H1 (cell line): Measurements from ENCODE around the gene ELMOD2. TPM values are rescaled to one million over a fixed set of nuclear protein-coding genes. Genes with fewer than 3 reads are reported as not detected.
A peak's percentile ranks its signal among the peaks of the same experiment; 100 is the strongest.

Experiments
- CTCF ChIA-PET: fragments of 300-600 bp; sonication (Branson Sonifier 250); formaldehyde crosslinking; loops from one replicate; lab custom pipeline; 2021; ENCODE audit not compliant: partially characterized antibody; lab: Charles Lee
- POLR2A ChIA-PET: fragments of 300-600 bp; sonication (Branson Sonifier 250); formaldehyde crosslinking; loops from one replicate; lab custom pipeline; 2021; ENCODE audit warnings: inconsistent platforms; ENCODE audit not compliant: partially characterized antibody; lab: Charles Lee
- DNase-seq, 2 experiments: peaks; one replicate each; pipeline versions ENCODE4 v3.0.0 to v3.0.0-alpha.2; 2010 to 2022; ENCODE audit warnings: low spot score in 2 of 2, low read depth in 1 of 2, mixed read lengths in 1 of 2
- FAIRE-seq: peaks from 2 replicates; lab custom pipeline; 2011; peaks lifted over from hg19 to GRCh38; lab: Jason Lieb, UNC
- H2AFZ ChIP-seq: 2 replicates; pipeline ENCODE4 v1.8.1; 2012; ENCODE audit warnings: low read length, inconsistent platforms
- H2AK5ac ChIP-seq: 2 replicates; pipeline ENCODE4 v1.6.1; 2013; ENCODE audit warnings: low read depth, low read length
- H2BK120ac ChIP-seq: replicated peaks from 2 replicates; pipeline ENCODE3; 2013; ENCODE audit warnings: low read depth, low read length, inconsistent platforms
- H2BK12ac ChIP-seq: 2 replicates; pipeline ENCODE4 v1.6.1; 2013; ENCODE audit warnings: low read depth, low read length
- H2BK15ac ChIP-seq: 2 replicates; pipeline ENCODE4 v1.6.1; 2013; ENCODE audit warnings: low read length
- H2BK20ac ChIP-seq: 2 replicates; pipeline ENCODE4 v1.6.1; 2013; ENCODE audit warnings: low read length
- H2BK5ac ChIP-seq: 2 replicates; pipeline ENCODE4 v1.6.1; 2013; ENCODE audit warnings: low read depth, low read length
- H3K14ac ChIP-seq: 2 replicates; pipeline ENCODE4 v1.6.1; 2013; ENCODE audit warnings: inconsistent platforms; ENCODE audit not compliant: insufficient read length
- H3K18ac ChIP-seq: 2 replicates; pipeline ENCODE4 v1.6.1; 2013; ENCODE audit warnings: low read length; ENCODE audit errors: extremely low read depth
- H3K23ac ChIP-seq: 2 replicates; pipeline ENCODE4 v1.6.1; 2013; ENCODE audit warnings: inconsistent platforms; ENCODE audit not compliant: insufficient read length
- H3K23me2 ChIP-seq: 2 replicates; pipeline ENCODE4 v1.6.1; 2013; ENCODE audit warnings: low read depth, low read length
- H3K27ac ChIP-seq: 2 replicates; pipeline ENCODE4 v1.6.1; 2011; ENCODE audit warnings: low read depth, low read length, inconsistent platforms
- H3K27me3 ChIP-seq, 4 experiments: replicated peaks in 1 of 4; 1 replicate in 1 of 4; 2 replicates in 3 of 4; pipeline versions ENCODE4 v1.6.1 to v1.8.1; 2011 to 2013; ENCODE audit warnings: low read length in 3 of 4, mild to moderate bottlenecking in 3 of 4, inconsistent platforms in 2 of 4, mixed read lengths in 2 of 4, moderate library complexity in 1 of 4; ENCODE audit not compliant: control insufficient read depth in 3 of 4, insufficient read depth in 3 of 4; ENCODE audit errors: extremely low read depth in 1 of 4
- H3K36me3 ChIP-seq, 4 experiments: 2 replicates each; pipeline versions ENCODE4 v1.6.1 to v1.8.1; 2011 to 2013; ENCODE audit warnings: mild to moderate bottlenecking in 4 of 4, low read length in 3 of 4, moderate library complexity in 2 of 4, control low read depth in 1 of 4, inconsistent platforms in 1 of 4; ENCODE audit not compliant: insufficient read depth in 4 of 4, control insufficient read depth in 2 of 4
- H3K4ac ChIP-seq: replicated peaks from 2 replicates; pipeline ENCODE3; 2013; ENCODE audit warnings: low read length, low read depth, mixed read lengths, inconsistent platforms; ENCODE audit not compliant: insufficient read length
- H3K4me1 ChIP-seq, 4 experiments: replicated peaks in 1 of 4; 1 replicate in 1 of 4; 2 replicates in 3 of 4; pipeline versions ENCODE4 v1.6.1 to v1.8.1; 2011 to 2013; ENCODE audit warnings: low read length in 3 of 4, inconsistent platforms in 2 of 4, mixed read lengths in 1 of 4; ENCODE audit not compliant: insufficient read depth in 4 of 4, control insufficient read depth in 3 of 4
- H3K4me2 ChIP-seq, 2 experiments: 2 replicates each; pipeline versions ENCODE4 v1.6.1 to v1.8.1; 2011 to 2013; ENCODE audit warnings: low read depth in 2 of 2, low read length in 2 of 2, control low read depth in 1 of 2, inconsistent platforms in 1 of 2, mild to moderate bottlenecking in 1 of 2; ENCODE audit not compliant: insufficient read depth in 1 of 2
- H3K4me3 ChIP-seq, 4 experiments: fragments of 200-600, 300-600 bp in 1 of 4; sonication (generic), shearing (Covaris generic), sonication (Bioruptor Twin) in 1 of 4; 2 replicates each; pipeline versions ENCODE4 v1.5.1 to v1.8.1; 2011 to 2016; ENCODE audit warnings: low read length in 4 of 4, low read depth in 3 of 4, control low read depth in 2 of 4, inconsistent platforms in 2 of 4, mild to moderate bottlenecking in 2 of 4, mixed read lengths in 1 of 4, moderate library complexity in 1 of 4; ENCODE audit not compliant: insufficient read depth in 2 of 4; ENCODE audit errors: extremely low read depth in 1 of 4
- H3K56ac ChIP-seq: replicated peaks from 2 replicates; pipeline ENCODE3; 2013; ENCODE audit warnings: low read depth, mild to moderate bottlenecking, mixed read lengths, low read length, inconsistent platforms; ENCODE audit not compliant: insufficient read length
- H3K79me1 ChIP-seq: 2 replicates; pipeline ENCODE4 v1.6.1; 2013; ENCODE audit warnings: low read depth, low read length, control low read depth
- H3K79me2 ChIP-seq, 2 experiments: 2 replicates each; pipeline versions ENCODE4 v1.6.1 to v1.8.1; 2012 to 2013; ENCODE audit warnings: low read length in 2 of 2, mild to moderate bottlenecking in 2 of 2, inconsistent platforms in 1 of 2; ENCODE audit not compliant: insufficient read depth in 2 of 2, control insufficient read depth in 1 of 2
- H3K9ac ChIP-seq, 4 experiments: replicated peaks in 1 of 4; 1 replicate in 1 of 4; 2 replicates in 3 of 4; pipeline versions ENCODE4 v1.6.1 to v1.8.1; 2011 to 2013; ENCODE audit warnings: low read depth in 3 of 4, low read length in 3 of 4, control low read depth in 2 of 4, mild to moderate bottlenecking in 2 of 4, moderate library complexity in 2 of 4, inconsistent platforms in 1 of 4; ENCODE audit errors: extremely low read depth in 1 of 4
- H3K9me3 ChIP-seq, 2 experiments: 2 replicates each; pipeline versions ENCODE4 v1.6.1 to v1.8.1; 2012 to 2013; ENCODE audit warnings: mild to moderate bottlenecking in 2 of 2, moderate library complexity in 2 of 2, control low read depth in 1 of 2, inconsistent platforms in 1 of 2, low read depth in 1 of 2, low read length in 1 of 2, mixed read lengths in 1 of 2; ENCODE audit not compliant: insufficient read depth in 2 of 2
- H4K20me1 ChIP-seq, 2 experiments: replicated peaks in 1 of 2; 2 replicates each; pipeline versions ENCODE3 to v1.8.1; 2011 to 2013; ENCODE audit warnings: inconsistent platforms in 2 of 2, low read length in 2 of 2, mild to moderate bottlenecking in 1 of 2; ENCODE audit not compliant: insufficient read depth in 2 of 2, control insufficient read depth in 1 of 2
- H4K5ac ChIP-seq: 2 replicates; pipeline ENCODE4 v1.6.1; 2013; ENCODE audit warnings: low read length, low read depth, mixed read lengths, inconsistent platforms; ENCODE audit not compliant: insufficient read length
- H4K8ac ChIP-seq: 2 replicates; pipeline ENCODE4 v1.8.0; 2013; ENCODE audit warnings: mild to moderate bottlenecking, moderate library complexity, low read length, inconsistent platforms; ENCODE audit not compliant: insufficient read depth; ENCODE audit errors: extremely low read depth
- H4K91ac ChIP-seq: replicated peaks from 2 replicates; pipeline ENCODE3; 2013; ENCODE audit warnings: low read length, mixed read lengths, inconsistent platforms; ENCODE audit not compliant: insufficient read length
- ASH2L ChIP-seq: fragments of 200-600, 300-600 bp; sonication (generic); IDR thresholded peaks from one replicate; pipeline ENCODE4 v1.7.1; 2017; ENCODE audit warnings: low read length
- BCL11A ChIP-seq, 2 experiments: IDR thresholded peaks; one replicate each; pipeline ENCODE4 v1.6.1; 2011; ENCODE audit warnings: low read depth in 2 of 2, low read length in 2 of 2, mild to moderate bottlenecking in 2 of 2
- CBX8 ChIP-seq: fragments of 300-800, 300-1000 bp; sonication (generic); IDR thresholded peaks from 2 replicates; pipeline ENCODE4 v1.7.1; 2016; ENCODE audit warnings: low read depth, low read length, borderline replicate concordance
- POU5F1 ChIP-seq: IDR thresholded peaks from 2 replicates; pipeline ENCODE4 v1.6.1; 2011; ENCODE audit warnings: low read depth, mild to moderate bottlenecking, low read length, moderate library complexity
- ZNF274 ChIP-seq: IDR thresholded peaks from 2 replicates; pipeline ENCODE4 v1.7.0; 2012; ENCODE audit warnings: low read length, borderline replicate concordance; ENCODE audit errors: extremely low read depth
- WGBS, 2 experiments: shearing (Covaris generic) in 1 of 2; methylation state at CpG; one replicate each; pipeline versions ENCODE4 v1.1.6 to v1.1.7; 2013 to 2015; ENCODE audit warnings: low lambda C conversion rate in 2 of 2, mixed read lengths in 2 of 2, inconsistent platforms in 1 of 2, low coverage in 1 of 2, missing lambda C conversion rate in 1 of 2; ENCODE audit not compliant: insufficient replicate concordance in 2 of 2, insufficient coverage in 1 of 2, insufficient read length in 1 of 2; ENCODE audit errors: extremely low coverage in 1 of 2, missing lambda C conversion rate in 1 of 2; 5-methylcytosine and 5-hydroxymethylcytosine counted together
- polyA plus RNA-seq, 7 experiments: library from polyadenylated mRNA; depleted of rRNA in 3 of 7; stranded (reverse) in 5 of 7; unstranded in 2 of 7; fragments of >200 nt in 5 of 7; fragments of 200-250 nt in 2 of 7; gene quantifications; 1 replicate in 5 of 7; 2 replicates in 1 of 7; 4 replicates in 1 of 7; pipeline versions ENCODE4 v1.2.1 to v1.2.3, GENCODE V29; 2011 to 2013; ENCODE audit warnings: missing spikeins in 2 of 7, mixed read lengths in 2 of 7
- total RNA-seq: library from RNA; stranded (reverse); fragmentation: NEBNext Ultra II Directional; extraction: Animal tissue kit (Norgen Biotek cat#: 25700); gene quantifications from 2 replicates; pipeline ENCODE4 v1.2.1, GENCODE V29; 2021
- TF ChIP-seq, protein P1 (sequence below): IDR thresholded peaks from 2 replicates; pipeline ENCODE4 v1.6.1; 2011; ENCODE audit warnings: low read length, improper control_type of control experiment

The ELMOD2 gene
- total and polyA plus RNA-seq, 2 of the 8 experiments (the other 6 are each of a cell fraction or from before 2014, with no cell fraction given): 6.6 to 27.9 TPM

DNA sequence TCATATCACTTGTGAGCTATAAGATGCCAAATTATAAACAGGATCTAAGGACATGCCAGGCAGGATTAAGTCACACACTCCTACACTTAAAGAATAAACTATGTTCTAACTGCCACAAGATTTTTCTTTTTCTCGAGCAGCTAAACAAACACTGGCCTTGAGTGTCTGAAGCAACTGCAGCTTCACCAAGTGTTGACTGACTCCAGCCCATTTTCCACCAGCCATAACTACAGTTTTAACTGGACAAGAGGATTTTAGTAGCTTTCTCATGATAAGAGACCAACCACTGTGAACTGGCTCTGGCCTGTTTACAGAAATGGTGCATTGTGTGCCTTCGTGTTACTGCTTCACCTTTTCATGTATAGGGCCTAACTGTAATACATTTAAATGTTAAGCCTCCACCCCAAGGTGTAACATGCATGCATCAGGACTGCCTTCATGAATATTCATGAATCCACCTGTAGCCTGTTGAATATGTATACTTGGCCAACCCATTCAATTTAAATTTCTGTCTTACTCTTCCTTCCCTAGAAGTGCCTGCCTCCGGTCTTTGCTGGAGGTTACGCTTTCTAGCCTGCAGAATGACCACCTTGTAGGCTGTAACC is 34.0 kb downstream of the ELMOD2 start:
- Histone ChIP-seq H3K4me1 (peaks cover 4 to 22% (median 11%) of the 10 kb centered on the region in 4 experiments), H2AK5ac (no peak overlapping the region), H2BK120ac (no peak overlapping the region), H3K56ac (no peak overlapping the region), H2BK12ac (no peak overlapping the region), H3K79me1 (no peaks in the 10 kb centered on the region), H4K8ac (no peak overlapping the region), H2BK15ac (no peak overlapping the region), H3K79me2 (no peaks in the 10 kb centered on the region), H3K14ac (no peak overlapping the region), H3K36me3 (no peaks in the 10 kb centered on the region), H2AFZ (no peak overlapping the region), H4K20me1 (no peaks in the 10 kb centered on the region), H3K18ac (no peak overlapping the region), H3K27ac (no peak overlapping the region), H3K23me2 (no peaks in the 10 kb centered on the region), H3K9me3 (no peaks in the 10 kb centered on the region), H2BK20ac (no peak overlapping the region), H3K23ac (no peak overlapping the region), H4K5ac (no peak overlapping the region), H2BK5ac (no peak overlapping the region), H3K9ac (no peak overlapping the region), H3K27me3 (no peaks in the 10 kb centered on the region), H3K4me2 (peak overlapping the region; percentile 6 to 43; a peak in 3 of 4 replicates), H3K4ac (no peak overlapping the region), H4K91ac (no peak overlapping the region), H3K4me3 (no peak overlapping the region)
- DNase-seq: no peak
- CTCF ChIA-PET: interaction anchor here (1.1 to 1.9 kb wide), 3 partner anchors 8 to 198 kb away, joined by 3 to 4 read pairs (median 3); no protein-coding TSS in a partner anchor
- 57% methylated on average over 4 of the region's 4 CpGs; no CpG with 5 or more reads in 1 of the 2 experiments for WGBS, 2 experiments
- FAIRE-seq: peak; percentile 81
- POLR2A ChIA-PET: interaction anchor here (1.3 to 2.0 kb wide), 2 partner anchors 10 to 33 kb away, joined by 3 to 8 read pairs; partner anchors contain the start of gene UCP1
- TF ChIP-seq POU5F1 (peak; percentile 44; the same call in 1 of the 2 replicates), BCL11A (IDR thresholded peaks at IDR 0.05; ENCODE audit: low read depth in 2 of 2, low read length in 2 of 2) (no peak), CBX8 (no peak), ASH2L (no peak), ZNF274 (no peak)
- TF ChIP-seq, protein P1, sequence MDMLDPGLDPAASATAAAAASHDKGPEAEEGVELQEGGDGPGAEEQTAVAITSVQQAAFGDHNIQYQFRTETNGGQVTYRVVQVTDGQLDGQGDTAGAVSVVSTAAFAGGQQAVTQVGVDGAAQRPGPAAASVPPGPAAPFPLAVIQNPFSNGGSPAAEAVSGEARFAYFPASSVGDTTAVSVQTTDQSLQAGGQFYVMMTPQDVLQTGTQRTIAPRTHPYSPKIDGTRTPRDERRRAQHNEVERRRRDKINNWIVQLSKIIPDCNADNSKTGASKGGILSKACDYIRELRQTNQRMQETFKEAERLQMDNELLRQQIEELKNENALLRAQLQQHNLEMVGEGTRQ: no peak
